GM15510 (cell line): ENCODE results near the gene UBE2D2.

ENCODE experiments used
- POLR2A ChIP-seq: IDR thresholded peaks from 3 replicates; pipeline ENCODE4 v1.6.1; 2011; ENCODE audit warnings: borderline replicate concordance; ENCODE audit not compliant: insufficient read length; ENCODE audit errors: extremely low read depth

Gene UBE2D2

GRCh38 chr5:139644646-139645429, 83.7 kb downstream of the UBE2D2 start:
- no peak for TF ChIP-seq POLR2A

DNA sequence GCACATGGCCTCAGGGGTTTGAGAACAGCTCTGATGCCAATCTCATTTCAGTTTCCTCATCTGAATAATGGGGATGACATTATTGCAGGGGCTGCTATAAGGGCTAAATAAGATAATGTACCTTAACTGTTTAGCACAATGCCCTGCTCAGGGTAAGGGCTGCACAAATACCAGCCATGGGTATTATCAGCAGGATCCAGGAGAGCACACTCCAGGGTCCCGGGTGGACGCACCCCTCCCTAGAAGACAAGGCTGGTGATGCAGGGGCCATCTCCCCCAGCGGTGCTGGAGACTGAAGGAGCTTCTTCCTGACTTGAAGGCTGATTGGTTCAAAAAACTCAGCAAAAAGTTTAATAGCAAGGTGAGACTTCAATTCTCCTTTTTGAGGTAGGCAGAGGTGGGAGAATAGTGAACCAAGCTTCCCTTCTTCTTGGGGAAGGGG, 84.3 kb downstream of the UBE2D2 start:
- TF ChIP-seq POLR2A: no peak

GRCh38 chr5:139646111-139646510, 85.0 kb downstream of the UBE2D2 start:
- no peak for TF ChIP-seq POLR2A

- no peak for TF ChIP-seq POLR2A
These were observed 85.9 kb downstream of the UBE2D2 start for GRCh38 chr5:139646912-139647505.

- no peak for TF ChIP-seq POLR2A
These were observed 86.5 kb downstream of the UBE2D2 start for GRCh38 chr5:139647506-139648204.

GRCh38 chr5:139648205-139649081, 87.3 kb downstream of the UBE2D2 start, which contains the start of gene CXXC5:
CXXC5 (plus strand) TSS chr5:139648349; CDS start chr5:139680524, 32,175 bp downstream.
- TF ChIP-seq POLR2A: peak; percentile 77

- TF ChIP-seq POLR2A: no peak
These were observed 88.2 kb downstream of the UBE2D2 start for GRCh38 chr5:139649082-139649991.

GRCh38 chr5:139650031-139650688, 89.0 kb downstream of the UBE2D2 start:
- no peak for TF ChIP-seq POLR2A

DNA sequence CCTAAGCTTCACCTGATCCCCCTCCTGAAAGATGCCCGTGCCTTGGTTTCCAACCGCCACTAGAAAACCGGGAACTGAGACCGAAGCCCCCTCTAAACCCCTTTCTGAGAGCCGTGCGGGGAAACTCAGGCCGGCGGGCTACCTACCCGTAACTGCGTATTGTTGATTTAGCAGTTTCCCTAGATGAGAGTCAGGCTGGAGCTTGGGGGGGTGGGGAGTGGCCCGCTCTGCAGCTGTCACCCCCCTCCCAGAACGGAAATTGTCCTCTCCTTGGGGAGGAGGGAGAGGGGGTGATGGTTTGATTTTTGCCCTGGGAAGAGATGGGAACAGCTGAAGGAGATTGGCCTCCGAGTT, 89.5 kb downstream of the UBE2D2 start:
- TF ChIP-seq POLR2A: peak; percentile 23

DNA sequence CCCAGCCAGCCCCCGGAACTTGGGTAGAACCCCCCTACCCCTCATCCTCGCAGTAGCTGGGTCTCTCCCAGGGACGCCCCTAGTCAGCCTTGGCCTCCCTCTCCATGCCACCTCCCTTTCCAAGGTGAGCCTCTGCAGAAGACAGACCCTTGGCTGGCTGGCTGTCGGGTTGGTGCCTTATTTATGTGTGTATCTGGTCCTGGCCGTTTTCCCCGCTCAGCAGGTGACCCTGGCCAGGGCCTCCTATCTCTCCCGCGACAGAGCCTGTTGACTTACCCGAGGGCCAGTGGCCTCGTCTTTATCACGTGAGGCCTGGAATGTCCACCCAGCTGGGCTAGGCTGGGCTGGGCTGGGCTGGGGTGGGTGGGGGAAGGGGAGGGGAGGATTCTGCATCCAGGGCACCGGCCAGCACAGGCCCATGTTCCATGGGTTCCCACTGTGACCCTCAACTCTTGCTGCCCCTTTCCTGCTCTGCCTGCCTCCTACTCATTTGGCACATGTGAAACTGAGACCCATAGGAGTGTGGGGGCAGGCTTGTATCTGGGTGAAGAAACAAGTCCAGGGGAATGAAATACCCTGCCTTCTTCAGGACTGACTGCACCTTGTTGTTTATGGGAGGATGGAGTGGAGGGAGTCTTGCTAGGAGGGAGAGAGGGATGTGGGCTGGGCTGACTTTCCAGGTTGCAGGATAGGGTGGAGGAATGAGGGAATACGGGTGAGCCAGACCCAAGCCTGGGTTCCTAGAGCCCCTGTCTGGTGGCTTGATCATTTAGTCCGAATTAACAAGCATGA, 90.1 kb downstream of the UBE2D2 start:
- TF ChIP-seq POLR2A: no peak

DNA sequence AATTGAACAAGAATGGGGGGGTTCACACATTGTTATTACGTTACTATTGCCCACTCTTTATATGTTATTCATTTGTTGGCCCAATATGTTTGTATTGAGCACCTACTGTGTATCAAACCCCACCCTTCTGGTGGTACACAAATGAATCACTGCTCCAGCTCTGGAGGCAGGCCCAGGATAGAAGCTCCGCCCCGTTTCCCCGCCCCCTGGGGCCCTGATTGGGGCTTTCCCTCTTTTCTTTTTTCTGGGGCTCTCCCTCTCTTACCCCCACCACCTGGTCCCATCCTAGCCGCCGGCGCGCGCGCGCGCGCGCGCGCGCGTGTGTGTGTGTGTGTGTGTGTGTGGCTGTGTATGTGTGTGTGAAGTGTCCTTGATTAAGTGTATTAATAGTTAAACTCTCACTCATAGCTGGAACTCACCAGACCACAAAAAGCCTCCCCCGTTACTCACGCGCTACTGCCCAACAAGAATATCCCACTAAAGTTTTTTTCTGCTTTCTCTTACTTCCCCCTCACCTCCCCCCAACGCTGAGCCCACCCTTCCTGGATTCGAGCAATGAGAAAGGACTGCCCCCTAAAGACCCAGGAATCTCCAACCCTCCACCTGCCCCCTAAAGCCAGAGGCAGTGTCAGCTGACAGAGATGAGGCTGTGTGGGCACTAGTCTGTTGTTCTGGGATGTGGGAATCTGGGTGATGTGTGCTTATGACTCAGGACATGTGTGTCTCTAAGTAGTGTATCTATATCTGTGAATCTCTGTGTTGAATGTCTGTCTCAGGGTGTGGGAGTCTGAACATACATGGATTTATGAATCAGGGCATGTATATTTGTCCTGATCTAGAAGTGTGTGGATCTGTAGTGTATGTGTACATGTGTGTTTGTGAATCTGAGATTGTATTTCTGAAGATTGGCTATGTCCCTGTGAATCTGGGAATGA, 91.0 kb downstream of the UBE2D2 start:
- TF ChIP-seq POLR2A: no peak
